NCI-H748 (cell line): ENCODE measurements around the gene IFI35.
"Not testable (repeated sequence)": the region's sequence is repeated elsewhere in the genome, so short reads cannot be mapped to it uniquely, and the experiment has no call there.

Experiments used
- DNase-seq: peaks from one replicate; lab custom pipeline; 2025; ENCODE audit not compliant: unreplicated experiment; lab: John Stamatoyannopoulos, UW

IFI35 gene

DNA sequence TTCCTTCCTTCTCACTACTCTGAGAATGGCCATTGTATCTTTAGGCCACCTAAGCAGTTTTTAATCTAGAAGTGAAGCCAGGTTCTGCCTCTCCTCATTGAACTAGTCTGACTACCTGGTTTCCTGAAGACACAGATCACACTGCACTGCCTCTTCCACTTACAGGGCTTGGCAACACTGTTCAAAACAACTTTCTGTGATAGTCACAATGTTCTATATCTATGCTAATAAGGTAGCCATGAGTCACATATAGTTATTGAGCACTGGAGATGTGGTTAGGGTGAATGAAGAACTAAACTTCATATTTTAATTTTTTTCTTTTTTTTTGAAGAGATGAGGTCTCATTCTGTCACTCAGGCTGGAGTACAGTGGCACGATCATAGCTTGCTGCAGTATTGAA lies 45.4 kb downstream of the IFI35 start:
- DNase-seq = no peak

DNA sequence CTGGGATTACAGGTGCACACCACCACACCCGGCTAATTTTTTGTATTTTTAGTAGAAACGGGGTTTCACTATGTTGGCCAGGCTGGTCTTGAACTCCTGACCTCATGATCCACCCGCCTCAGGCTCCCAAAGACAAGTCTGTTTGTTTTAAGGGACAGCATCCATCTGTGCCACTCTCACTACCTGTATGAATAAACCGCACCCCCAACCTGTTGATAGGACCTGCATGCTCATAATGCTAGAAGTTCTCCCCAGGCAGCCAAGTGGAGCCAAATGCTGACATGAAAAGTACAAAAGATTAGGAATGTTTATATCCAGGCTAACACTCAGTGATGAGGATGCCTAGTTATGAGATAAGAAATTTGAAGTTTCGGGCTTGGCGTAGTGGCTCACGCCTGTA lies 46.4 kb downstream of the IFI35 start:
- not testable (repeated sequence) for DNase-seq

- no peak for DNase-seq
Measured at GRCh38 chr17:43056051-43056450, 49.5 kb downstream of the IFI35 start.

- DNase-seq = no peak
Measured at GRCh38 chr17:43062984-43063638, 56.5 kb downstream of the IFI35 start.
